HCT116 (cell line): ENCODE measurements around the gene CREB3L1. TPM values are rescaled to one million over a fixed set of nuclear protein-coding genes. Genes with fewer than 3 reads are reported as not detected.

Experiments used
- ATAC-seq: fragments of 200-7000 bp; cut with Tn5 transposase; 2 replicates; pipeline ENCODE4 v1.9.1; 2020; ENCODE audit warnings: mild to moderate bottlenecking, moderate library complexity
- BruUV-seq: library from RNA; stranded (reverse); fragments of 400-500 nt; replicated peaks from 2 replicates; lab custom pipeline; 2021; lab: Mats Ljungman, UMichigan
- CTCF ChIA-PET: fragments of 300-600 bp; sonication (Branson Sonifier 250); formaldehyde crosslinking; loops from one replicate; lab custom pipeline; 2021; ENCODE audit warnings: antibody characterized with exemption; lab: Charles Lee
- POLR2A ChIA-PET: fragments of 300-600, 350-600 bp; sonication (Branson Sonifier 250); formaldehyde crosslinking; loops from one replicate; lab custom pipeline; 2021; ENCODE audit warnings: antibody characterized with exemption; lab: Charles Lee
- RAD21 ChIA-PET, 2 experiments: fragments of 300-600 bp; sonication (Branson Sonifier 250); formaldehyde crosslinking; loops; one replicate each; lab custom pipeline; 2023; ENCODE audit warnings: low total read pairs in 2 of 2; ENCODE audit not compliant: uncharacterized antibody in 2 of 2, unreplicated experiment in 2 of 2, low non-redundant PET in 1 of 2; lab: Charles Lee
- DNase-seq: peaks from one replicate; pipeline ENCODE4 v3.0.0-alpha.2; 2010; ENCODE audit warnings: low read depth, low spot score
- H2AFZ ChIP-seq: fragments of 200-600 bp; shearing (Covaris generic), sonication (generic); 2 replicates; pipeline ENCODE4 v1.6.1; 2017; ENCODE audit warnings: low read depth, mixed run types, mixed read lengths, antibody characterized with exemption, low read length; ENCODE audit not compliant: poor library complexity, severe bottlenecking
- H3K27ac ChIP-seq: 2 replicates; pipeline ENCODE4 v1.5.1; 2012; ENCODE audit warnings: low read depth, low read length
- H3K27me3 ChIP-seq: fragments of 200-600 bp; sonication (generic); 2 replicates; pipeline ENCODE4 v1.6.1; 2016; ENCODE audit warnings: mixed run types, low read length, mixed read lengths; ENCODE audit not compliant: insufficient read depth
- H3K36me3 ChIP-seq, 2 experiments: fragments of 200-500 bp in 1 of 2; fragments of 200-600 bp in 1 of 2; sonication (Bioruptor generic) in 1 of 2; sonication (generic) in 1 of 2; 2 replicates each; pipeline versions ENCODE4 v1.5.1 to v1.6.1; 2014 to 2016; ENCODE audit warnings: low read length in 2 of 2, inconsistent platforms in 1 of 2, mixed read lengths in 1 of 2, mixed run types in 1 of 2; ENCODE audit not compliant: insufficient read depth in 2 of 2, control insufficient read depth in 1 of 2
- H3K4me1 ChIP-seq, 2 experiments: fragments of 200-600 bp in 1 of 2; sonication (generic) in 1 of 2; 2 replicates each; pipeline versions ENCODE4 v1.5.1 to v1.6.1; 2012 to 2017; ENCODE audit warnings: low read length in 2 of 2, inconsistent platforms in 1 of 2, mild to moderate bottlenecking in 1 of 2, mixed read lengths in 1 of 2, mixed run types in 1 of 2, moderate library complexity in 1 of 2; ENCODE audit not compliant: insufficient read depth in 2 of 2, control insufficient read depth in 1 of 2
- H3K4me2 ChIP-seq: fragments of 200-600 bp; sonication (generic); 2 replicates; pipeline ENCODE4 v1.6.1; 2017; ENCODE audit warnings: mixed run types, low read length, mixed read lengths
- H3K4me3 ChIP-seq, 2 experiments: fragments of 200-600 bp in 1 of 2; sonication (generic) in 1 of 2; replicated peaks in 1 of 2; 2 replicates each; pipeline ENCODE4 v1.5.1; 2011 to 2016; ENCODE audit warnings: low read length in 2 of 2, control low read depth in 1 of 2, low read depth in 1 of 2, mild to moderate bottlenecking in 1 of 2, mixed read lengths in 1 of 2, mixed run types in 1 of 2
- H3K79me2 ChIP-seq: fragments of 200-600 bp; sonication (generic); 2 replicates; pipeline ENCODE4 v1.6.1; 2017; ENCODE audit warnings: mild to moderate bottlenecking, mixed run types, low read length, moderate library complexity, mixed read lengths; ENCODE audit not compliant: insufficient read depth
- H3K9ac ChIP-seq: fragments of 200-600 bp; sonication (generic); 2 replicates; pipeline ENCODE4 v1.6.1; 2016; ENCODE audit warnings: low read length, mixed read lengths
- H3K9me2 ChIP-seq: fragments of 200-600 bp; sonication (generic), shearing (Covaris generic); 2 replicates; pipeline ENCODE4 v1.6.1; 2017; ENCODE audit warnings: mixed run types, mild to moderate bottlenecking, moderate library complexity; ENCODE audit not compliant: insufficient read depth
- H3K9me3 ChIP-seq, 2 experiments: fragments of 200-500 bp in 1 of 2; fragments of 200-600 bp in 1 of 2; sonication (Bioruptor generic) in 1 of 2; sonication (generic) in 1 of 2; 2 replicates each; pipeline ENCODE4 v1.6.1; 2014 to 2017; ENCODE audit warnings: low read length in 2 of 2, mixed read lengths in 2 of 2, inconsistent platforms in 1 of 2, low read depth in 1 of 2, mild to moderate bottlenecking in 1 of 2, mixed run types in 1 of 2, moderate library complexity in 1 of 2; ENCODE audit not compliant: control insufficient read depth in 1 of 2, insufficient read depth in 1 of 2
- H4K20me1 ChIP-seq: fragments of 200-600 bp; sonication (generic), shearing (Covaris generic); 2 replicates; pipeline ENCODE4 v1.6.1; 2017; ENCODE audit warnings: mixed run types, mild to moderate bottlenecking, moderate library complexity; ENCODE audit not compliant: insufficient read depth
- CBX3 ChIP-seq: IDR thresholded peaks from 2 replicates; pipeline ENCODE4 v1.6.1; 2012; ENCODE audit warnings: low read depth
- EGR1 ChIP-seq: IDR thresholded peaks from 2 replicates; pipeline ENCODE4 v1.6.1; 2012; ENCODE audit warnings: low read depth
- EZH2phosphoT487 ChIP-seq: fragments of 200-600 bp; IDR thresholded peaks from 2 replicates; pipeline ENCODE4 v1.6.1; 2018; ENCODE audit warnings: antibody characterized with exemption, borderline replicate concordance
- JUND ChIP-seq: IDR thresholded peaks from 2 replicates; pipeline ENCODE4 v1.6.1; 2012
- POLR2A ChIP-seq: IDR thresholded peaks from 2 replicates; pipeline ENCODE4 v1.7.0; 2011; ENCODE audit warnings: borderline replicate concordance; ENCODE audit not compliant: insufficient read depth, insufficient read length; ENCODE audit errors: extremely low read depth
- POLR2AphosphoS5 ChIP-seq: IDR thresholded peaks from 2 replicates; pipeline ENCODE4 v1.6.1; 2011; ENCODE audit warnings: mild to moderate bottlenecking, low read depth, low read length, moderate library complexity
- RAD21 ChIP-seq: IDR thresholded peaks from 2 replicates; pipeline ENCODE4 v1.6.1; 2012; ENCODE audit warnings: low read depth, mild to moderate bottlenecking
- SIN3A ChIP-seq: IDR thresholded peaks from 2 replicates; pipeline ENCODE4 v1.6.1; 2012; ENCODE audit warnings: low read depth
- SP1 ChIP-seq: IDR thresholded peaks from 2 replicates; pipeline ENCODE4 v1.6.1; 2012; ENCODE audit warnings: low read depth
- SRF ChIP-seq: IDR thresholded peaks from 2 replicates; pipeline ENCODE4 v1.6.1; 2012; ENCODE audit warnings: low read depth
- YY1 ChIP-seq: IDR thresholded peaks from 2 replicates; pipeline ENCODE4 v1.6.1; 2011; ENCODE audit warnings: low read length, low read depth, moderate library complexity, mild to moderate bottlenecking; ENCODE audit not compliant: insufficient replicate concordance; ENCODE audit errors: extremely low read depth
- ZNF274 ChIP-seq: fragments of 200-500 bp; sonication (Bioruptor generic); IDR thresholded peaks from 2 replicates; pipeline ENCODE4 v1.6.1; 2014; ENCODE audit warnings: mild to moderate bottlenecking, low read depth, low read length, inconsistent platforms
- intact Hi-C: fragments of 100-400 bp; cut with micrococcal nuclease; formaldehyde crosslinking; loops from 2 replicates; pipeline ENCODE4 v1.10.0; 2022
- total RNA-seq: library from RNA; stranded (reverse); gene quantifications from one replicate; pipeline ENCODE4 v1.2.1, GENCODE V29; 2021; ENCODE audit not compliant: unreplicated experiment
- TF ChIP-seq, protein P1 (sequence below): IDR thresholded peaks from 2 replicates; pipeline ENCODE4 v1.6.1; 2012; ENCODE audit warnings: low read depth
- TF ChIP-seq, protein P2 (sequence below), 3 experiments: fragments of 200-600 bp in 1 of 3; sonication (generic) in 1 of 3; IDR thresholded peaks in 2 of 3; conservative IDR thresholded peaks in 1 of 3; 2 replicates each; pipeline ENCODE4 v1.5.1; 2012 to 2017; ENCODE audit warnings: low read depth in 2 of 3, low read length in 2 of 3, antibody characterized with exemption in 1 of 3, borderline replicate concordance in 1 of 3, control low read depth in 1 of 3, mild to moderate bottlenecking in 1 of 3, mixed read lengths in 1 of 3, mixed run types in 1 of 3, moderate library complexity in 1 of 3; ENCODE audit not compliant: insufficient read depth in 1 of 3

CREB3L1 gene
- total RNA-seq, 1 experiment from 2014 or later, result 0.37 TPM

DNA sequence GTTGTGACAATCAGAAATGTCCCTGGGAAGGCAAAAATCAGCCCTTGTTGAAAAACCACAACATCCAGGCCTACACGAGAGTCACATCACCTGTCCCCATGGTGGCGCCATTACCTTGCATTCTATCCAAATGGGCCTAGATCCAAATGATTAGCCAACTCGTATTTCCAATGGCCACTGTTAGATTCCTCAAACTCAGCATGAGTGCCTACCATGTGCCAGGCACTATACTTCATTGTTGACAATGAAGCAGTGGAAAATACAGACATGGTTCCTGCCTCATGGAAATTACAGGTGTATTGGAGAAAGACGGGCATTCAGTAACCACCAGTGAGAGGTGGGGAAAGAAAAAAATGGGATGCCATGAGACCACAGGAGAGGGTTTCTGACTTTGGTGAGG, 29.8 kb upstream of the CREB3L1 start (continued):
- TF ChIP-seq, protein P1, sequence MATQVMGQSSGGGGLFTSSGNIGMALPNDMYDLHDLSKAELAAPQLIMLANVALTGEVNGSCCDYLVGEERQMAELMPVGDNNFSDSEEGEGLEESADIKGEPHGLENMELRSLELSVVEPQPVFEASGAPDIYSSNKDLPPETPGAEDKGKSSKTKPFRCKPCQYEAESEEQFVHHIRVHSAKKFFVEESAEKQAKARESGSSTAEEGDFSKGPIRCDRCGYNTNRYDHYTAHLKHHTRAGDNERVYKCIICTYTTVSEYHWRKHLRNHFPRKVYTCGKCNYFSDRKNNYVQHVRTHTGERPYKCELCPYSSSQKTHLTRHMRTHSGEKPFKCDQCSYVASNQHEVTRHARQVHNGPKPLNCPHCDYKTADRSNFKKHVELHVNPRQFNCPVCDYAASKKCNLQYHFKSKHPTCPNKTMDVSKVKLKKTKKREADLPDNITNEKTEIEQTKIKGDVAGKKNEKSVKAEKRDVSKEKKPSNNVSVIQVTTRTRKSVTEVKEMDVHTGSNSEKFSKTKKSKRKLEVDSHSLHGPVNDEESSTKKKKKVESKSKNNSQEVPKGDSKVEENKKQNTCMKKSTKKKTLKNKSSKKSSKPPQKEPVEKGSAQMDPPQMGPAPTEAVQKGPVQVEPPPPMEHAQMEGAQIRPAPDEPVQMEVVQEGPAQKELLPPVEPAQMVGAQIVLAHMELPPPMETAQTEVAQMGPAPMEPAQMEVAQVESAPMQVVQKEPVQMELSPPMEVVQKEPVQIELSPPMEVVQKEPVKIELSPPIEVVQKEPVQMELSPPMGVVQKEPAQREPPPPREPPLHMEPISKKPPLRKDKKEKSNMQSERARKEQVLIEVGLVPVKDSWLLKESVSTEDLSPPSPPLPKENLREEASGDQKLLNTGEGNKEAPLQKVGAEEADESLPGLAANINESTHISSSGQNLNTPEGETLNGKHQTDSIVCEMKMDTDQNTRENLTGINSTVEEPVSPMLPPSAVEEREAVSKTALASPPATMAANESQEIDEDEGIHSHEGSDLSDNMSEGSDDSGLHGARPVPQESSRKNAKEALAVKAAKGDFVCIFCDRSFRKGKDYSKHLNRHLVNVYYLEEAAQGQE, result no peak

DNA sequence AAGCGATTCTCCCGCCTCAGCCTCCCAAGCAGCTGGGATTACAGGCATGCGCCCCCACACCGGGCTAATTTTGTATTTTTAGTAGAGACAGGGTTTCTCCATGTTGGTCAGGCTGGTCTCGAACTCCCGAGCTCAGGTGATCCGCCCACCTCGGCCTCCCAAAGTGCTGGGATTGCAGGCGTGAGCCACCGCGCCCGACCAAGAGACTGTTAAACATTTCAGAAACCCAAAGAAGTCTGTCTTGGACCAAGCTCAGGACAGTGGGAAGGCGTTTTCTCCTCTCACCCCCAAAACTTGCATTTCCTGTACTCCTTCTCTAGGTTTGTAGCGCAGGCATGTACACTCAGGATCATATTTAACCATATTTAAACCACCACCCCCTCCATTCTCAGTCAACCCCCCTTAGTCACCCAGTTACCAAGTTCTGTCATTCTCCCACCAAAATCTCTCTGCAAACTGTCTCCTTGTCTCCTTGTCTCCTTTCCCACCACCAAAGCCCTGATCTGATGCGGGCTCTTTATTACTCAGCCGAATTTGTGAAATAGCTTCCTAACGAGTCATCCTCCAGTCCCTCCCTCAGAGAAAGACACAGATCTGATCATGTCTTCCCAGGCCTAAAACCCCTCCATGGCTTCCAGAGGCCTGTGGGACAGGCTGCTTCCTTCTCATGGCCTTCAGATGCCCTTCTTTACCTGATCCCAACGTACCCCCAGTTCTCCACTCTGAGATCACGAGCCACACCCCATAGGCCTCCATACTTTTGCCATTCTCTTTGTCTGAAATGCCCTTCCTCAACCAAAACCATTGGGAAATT, 29.0 kb upstream of the CREB3L1 start:
- H3K79me2 ChIP-seq, result no peaks in the 10 kb centered on the region
- DNase-seq, result peak; percentile 71
- ChIA-PET CTCF (interaction anchor here (0.7 to 2.9 kb wide), 4 partner anchors 61 to 129 kb away, joined by 3 to 16 read pairs (median 3); no protein-coding TSS in a partner anchor), POLR2A (interaction anchor here (1.2 kb wide), 1 partner anchor 67 kb away, joined by 5 read pairs; no protein-coding TSS in a partner anchor), RAD21 (interaction anchor here (1.3 to 1.8 kb wide), 2 partner anchors 66 to 67 kb away, joined by 3 to 10 read pairs; no protein-coding TSS in a partner anchor)
- H3K36me3 ChIP-seq, result no peaks in the 10 kb centered on the region
- BruUV-seq, result no TSS peak
- intact Hi-C loops, result loop anchor here (5.0 kb wide), 1 partner anchor 119 kb away; no protein-coding TSS in a partner anchor
- H3K27me3 ChIP-seq, result no peaks in the 10 kb centered on the region
- peak overlapping the region; percentile 46 for H3K9ac ChIP-seq
- peak overlapping the region in 1 of 2 experiments; percentile 22; a peak in 1 of 4 replicates for H3K4me3 ChIP-seq
- no peaks in the 10 kb centered on the region for H3K9me2 ChIP-seq
- peak overlapping the region; percentile 47; the same call in 1 of the 2 replicates for H3K27ac ChIP-seq
- H3K4me1 ChIP-seq, result peaks cover 11 to 47% of the 10 kb centered on the region in 2 experiments
- H2AFZ ChIP-seq, result peak overlapping the region; percentile 73
- H3K4me2 ChIP-seq, result peak overlapping the region; percentile 68
- no peaks in the 10 kb centered on the region for H3K9me3 ChIP-seq
- peak; percentile 69 for ATAC-seq
- no peaks in the 10 kb centered on the region for H4K20me1 ChIP-seq
- TF ChIP-seq SRF (no peak), SIN3A (no peak), RAD21 (no peak), JUND (peak; percentile 73), CBX3 (peak; percentile 40; the same call in 1 of the 2 replicates), YY1 (no peak), EZH2phosphoT487 (no peak), SP1 (peak; percentile 53; the same call in 1 of the 2 replicates), ZNF274 (no peak), POLR2AphosphoS5 (no peak), EGR1 (no peak), POLR2A (no peak)
- TF ChIP-seq, protein P1, result no peak
- TF ChIP-seq, protein P2, sequence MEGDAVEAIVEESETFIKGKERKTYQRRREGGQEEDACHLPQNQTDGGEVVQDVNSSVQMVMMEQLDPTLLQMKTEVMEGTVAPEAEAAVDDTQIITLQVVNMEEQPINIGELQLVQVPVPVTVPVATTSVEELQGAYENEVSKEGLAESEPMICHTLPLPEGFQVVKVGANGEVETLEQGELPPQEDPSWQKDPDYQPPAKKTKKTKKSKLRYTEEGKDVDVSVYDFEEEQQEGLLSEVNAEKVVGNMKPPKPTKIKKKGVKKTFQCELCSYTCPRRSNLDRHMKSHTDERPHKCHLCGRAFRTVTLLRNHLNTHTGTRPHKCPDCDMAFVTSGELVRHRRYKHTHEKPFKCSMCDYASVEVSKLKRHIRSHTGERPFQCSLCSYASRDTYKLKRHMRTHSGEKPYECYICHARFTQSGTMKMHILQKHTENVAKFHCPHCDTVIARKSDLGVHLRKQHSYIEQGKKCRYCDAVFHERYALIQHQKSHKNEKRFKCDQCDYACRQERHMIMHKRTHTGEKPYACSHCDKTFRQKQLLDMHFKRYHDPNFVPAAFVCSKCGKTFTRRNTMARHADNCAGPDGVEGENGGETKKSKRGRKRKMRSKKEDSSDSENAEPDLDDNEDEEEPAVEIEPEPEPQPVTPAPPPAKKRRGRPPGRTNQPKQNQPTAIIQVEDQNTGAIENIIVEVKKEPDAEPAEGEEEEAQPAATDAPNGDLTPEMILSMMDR (IDR thresholded peaks at IDR 0.05 in 2 of 3, conservative IDR thresholded peaks at IDR 0.05 in 1 of 3; ENCODE audit: borderline replicate concordance in 1 of 3, insufficient read depth in 1 of 3, low read depth in 2 of 3, low read length in 2 of 3), result no peak
